ENCODE measurements around the gene MRPL50. TPM values are rescaled to one million over a fixed set of nuclear protein-coding genes. Genes with fewer than 3 reads are reported as not detected.

MRPL50 gene
- total RNA-seq, 1 donor from 2014 or later, result 16.3 TPM

- Mint-ChIP-seq H3K9me3 (no peaks in the 10 kb centered on the region), H3K4me1 (ENCODE audit: unreplicated experiment) (no peaks in the 10 kb centered on the region), H3K27ac (no peak overlapping the region), H3K27me3 (no peaks in the 10 kb centered on the region), H3K4me3 (no peak overlapping the region), H3K36me3 (no peaks in the 10 kb centered on the region)
- DNase-seq (ENCODE audit: extremely low spot score, unreplicated experiment), result no peak
- no peak for TF ChIP-seq CTCF (conservative IDR thresholded peaks at IDR 0.05)
Measured at GRCh38 chr9:101428909-101429308, 30.5 kb upstream of the MRPL50 start.

DNA sequence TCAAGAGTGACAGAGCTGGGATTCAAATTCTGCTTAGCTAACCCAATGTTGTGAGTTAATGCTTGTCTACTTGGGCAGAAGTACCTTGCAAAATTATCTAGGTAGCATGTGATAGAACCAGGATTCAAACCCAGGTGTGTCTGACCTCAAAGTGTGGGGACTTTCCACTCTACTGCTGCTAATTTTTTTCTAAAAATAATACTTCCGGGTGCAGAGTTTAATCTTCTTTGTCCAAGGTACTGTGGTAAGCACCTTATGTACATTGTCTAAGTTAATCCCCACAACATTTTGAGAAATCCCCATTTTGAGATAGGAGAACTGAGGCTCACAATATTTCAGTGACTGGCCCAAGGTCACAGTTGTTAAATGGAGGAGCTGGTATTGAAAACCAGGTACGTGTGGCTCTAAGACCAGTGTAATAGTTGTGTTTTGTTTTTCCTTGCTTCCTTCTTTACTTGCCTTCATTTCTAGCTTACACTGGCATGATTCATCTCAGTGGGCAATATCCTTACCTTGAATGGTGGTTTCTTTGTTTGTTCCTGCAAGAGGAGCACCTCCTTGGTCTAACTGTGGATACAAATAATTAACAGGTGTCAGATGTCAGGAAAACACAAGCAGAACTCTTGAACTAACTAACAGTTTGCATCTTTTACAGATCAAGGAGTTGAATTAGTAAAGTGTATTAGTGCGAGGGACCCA, 29.7 kb upstream of the MRPL50 start:
- H3K27me3 Mint-ChIP-seq, result no peaks in the 10 kb centered on the region
- no peak overlapping the region for H3K27ac Mint-ChIP-seq
- no peak for DNase-seq (ENCODE audit: extremely low spot score, unreplicated experiment)
- H3K4me3 Mint-ChIP-seq, result no peak overlapping the region
- TF ChIP-seq CTCF (conservative IDR thresholded peaks at IDR 0.05), result no peak
- no peaks in the 10 kb centered on the region for H3K36me3 Mint-ChIP-seq
- H3K9me3 Mint-ChIP-seq, result no peaks in the 10 kb centered on the region
- H3K4me1 Mint-ChIP-seq (ENCODE audit: unreplicated experiment), result no peaks in the 10 kb centered on the region

GRCh38 chr9:101427358-101427757, 28.9 kb upstream of the MRPL50 start:
- H3K4me3 Mint-ChIP-seq, result no peak overlapping the region
- H3K36me3 Mint-ChIP-seq, result no peaks in the 10 kb centered on the region
- no peaks in the 10 kb centered on the region for H3K27me3 Mint-ChIP-seq
- TF ChIP-seq CTCF (conservative IDR thresholded peaks at IDR 0.05), result no peak
- H3K27ac Mint-ChIP-seq, result no peak overlapping the region
- DNase-seq (ENCODE audit: extremely low spot score, unreplicated experiment), result no peak
- no peaks in the 10 kb centered on the region for H3K4me1 Mint-ChIP-seq (ENCODE audit: unreplicated experiment)
- no peaks in the 10 kb centered on the region for H3K9me3 Mint-ChIP-seq

DNA sequence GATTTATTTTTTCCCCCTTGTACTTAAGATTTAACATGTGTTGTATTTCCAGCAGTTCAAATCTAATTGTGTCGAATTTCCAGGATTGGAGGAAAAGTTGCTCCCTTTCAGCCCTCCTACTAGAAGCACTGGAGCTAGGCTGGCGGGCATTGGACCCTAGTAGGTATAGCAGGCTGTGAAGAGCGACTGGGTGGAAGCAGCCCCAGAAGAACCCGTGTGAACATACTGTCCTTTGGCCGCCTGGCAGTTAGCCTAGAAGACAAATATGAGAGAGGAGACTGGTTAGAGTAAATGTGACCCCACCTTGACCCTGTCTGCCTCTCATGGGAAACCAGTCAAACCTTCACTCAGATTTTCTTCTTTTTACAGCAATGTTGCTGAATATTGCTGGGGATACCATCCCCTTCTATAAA, 23.2 kb upstream of the MRPL50 start:
- no peak overlapping the region for H3K27ac Mint-ChIP-seq
- no peaks in the 10 kb centered on the region for H3K27me3 Mint-ChIP-seq
- H3K36me3 Mint-ChIP-seq, result peaks cover 3% of the 10 kb centered on the region
- no peaks in the 10 kb centered on the region for H3K9me3 Mint-ChIP-seq
- no peak overlapping the region for H3K4me3 Mint-ChIP-seq
- TF ChIP-seq CTCF (conservative IDR thresholded peaks at IDR 0.05), result no peak
- DNase-seq (ENCODE audit: extremely low spot score, unreplicated experiment), result no peak
- H3K4me1 Mint-ChIP-seq (ENCODE audit: unreplicated experiment), result peaks cover 5% of the 10 kb centered on the region

GRCh38 chr9:101419863-101420262, 21.4 kb upstream of the MRPL50 start:
- DNase-seq (ENCODE audit: extremely low spot score, unreplicated experiment), result no peak
- TF ChIP-seq CTCF (conservative IDR thresholded peaks at IDR 0.05), result no peak
- H3K4me3 Mint-ChIP-seq, result no peak overlapping the region
- peaks cover 3% of the 10 kb centered on the region for H3K36me3 Mint-ChIP-seq
- no peaks in the 10 kb centered on the region for H3K9me3 Mint-ChIP-seq
- H3K4me1 Mint-ChIP-seq (ENCODE audit: unreplicated experiment), result peaks cover 5% of the 10 kb centered on the region
- H3K27me3 Mint-ChIP-seq, result no peaks in the 10 kb centered on the region
- H3K27ac Mint-ChIP-seq, result no peak overlapping the region

Measured in type B pancreatic cell (in vitro differentiated cells).